Type B pancreatic cell (in vitro differentiated cells): ENCODE data around the gene EBF3. TPM values are rescaled to one million over a fixed set of nuclear protein-coding genes. Genes with fewer than 3 reads are reported as not detected.

Experiments
- DNase-seq: peaks from one replicate; pipeline ENCODE4 v3.0.0; 2021; ENCODE audit warnings: mixed read lengths; ENCODE audit not compliant: unreplicated experiment; ENCODE audit errors: extremely low spot score
- H3K27ac Mint-ChIP-seq: 2 replicates; pipeline ENCODE4 v1.8.0; 2021; ENCODE audit warnings: mild to moderate bottlenecking, mixed read lengths
- H3K27me3 Mint-ChIP-seq: 2 replicates; pipeline ENCODE4 v1.8.0; 2021; ENCODE audit warnings: mixed read lengths
- H3K36me3 Mint-ChIP-seq: 2 replicates; pipeline ENCODE4 v1.8.0; 2021; ENCODE audit warnings: mixed read lengths
- H3K4me1 Mint-ChIP-seq: one replicate; pipeline ENCODE4 v1.8.0; 2021; ENCODE audit warnings: mixed read lengths; ENCODE audit not compliant: unreplicated experiment
- H3K4me3 Mint-ChIP-seq: 2 replicates; pipeline ENCODE4 v1.8.0; 2021; ENCODE audit warnings: mild to moderate bottlenecking, mixed read lengths
- H3K9me3 Mint-ChIP-seq: 2 replicates; pipeline ENCODE4 v1.8.0; 2021; ENCODE audit warnings: mixed read lengths
- CTCF ChIP-seq: fragments of 200-600 bp; sonication (generic); conservative IDR thresholded peaks from 2 replicates; pipeline ENCODE4 v1.5.0; 2021; ENCODE audit warnings: antibody characterized with exemption, mild to moderate bottlenecking
- total RNA-seq: library from RNA; stranded (reverse); gene quantifications from 2 replicates; pipeline ENCODE4 v1.2.1, GENCODE V29; 2021; ENCODE audit warnings: low replicate concordance

EBF3 gene
- total RNA-seq, 1 donor from 2014 or later = 26.1 TPM

- Mint-ChIP-seq H3K27me3 (peaks cover 38% of the 10 kb centered on the region), H3K4me3 (no peak overlapping the region)
These were observed 19.6 kb downstream of the EBF3 start for GRCh38 chr10:129944456-129944855.

GRCh38 chr10:129942936-129943715 lies 20.9 kb downstream of the EBF3 start:
- H3K4me3 Mint-ChIP-seq = no peak overlapping the region
- H3K27me3 Mint-ChIP-seq = peaks cover 42% of the 10 kb centered on the region
- no peak for DNase-seq
- TF ChIP-seq CTCF = no peak
- H3K9me3 Mint-ChIP-seq = no peaks in the 10 kb centered on the region
- H3K27ac Mint-ChIP-seq = no peak overlapping the region
- H3K36me3 Mint-ChIP-seq = no peaks in the 10 kb centered on the region
- peaks cover 22% of the 10 kb centered on the region for H3K4me1 Mint-ChIP-seq

More at GRCh38 chr10:129944456-129944855, 19.6 kb downstream of the EBF3 start:
- Mint-ChIP-seq H3K27ac (no peak overlapping the region), H3K4me1 (peaks cover 25% of the 10 kb centered on the region), H3K9me3 (no peaks in the 10 kb centered on the region), H3K36me3 (no peaks in the 10 kb centered on the region)
- no peak for DNase-seq
- TF ChIP-seq CTCF = no peak

GRCh38 chr10:129942391-129942790 lies 21.7 kb downstream of the EBF3 start:
- TF ChIP-seq CTCF = no peak
- no peak overlapping the region for H3K27ac Mint-ChIP-seq
- DNase-seq = no peak
- H3K27me3 Mint-ChIP-seq = peaks cover 48% of the 10 kb centered on the region
- no peaks in the 10 kb centered on the region for H3K36me3 Mint-ChIP-seq
- peaks cover 21% of the 10 kb centered on the region for H3K4me1 Mint-ChIP-seq
- no peak overlapping the region for H3K4me3 Mint-ChIP-seq
- no peaks in the 10 kb centered on the region for H3K9me3 Mint-ChIP-seq

- no peaks in the 10 kb centered on the region for H3K9me3 Mint-ChIP-seq
- no peak overlapping the region for H3K27ac Mint-ChIP-seq
- peaks cover 21% of the 10 kb centered on the region for H3K4me1 Mint-ChIP-seq
- DNase-seq = no peak
- no peak overlapping the region for H3K4me3 Mint-ChIP-seq
- peaks cover 48% of the 10 kb centered on the region for H3K27me3 Mint-ChIP-seq
- no peaks in the 10 kb centered on the region for H3K36me3 Mint-ChIP-seq
- no peak for TF ChIP-seq CTCF
These were observed 22.1 kb downstream of the EBF3 start for GRCh38 chr10:129942019-129942277.

GRCh38 chr10:129941199-129942018 lies 22.7 kb downstream of the EBF3 start:
- Mint-ChIP-seq H3K27ac (no peak overlapping the region), H3K4me1 (peaks cover 16% of the 10 kb centered on the region), H3K4me3 (no peak overlapping the region), H3K36me3 (no peaks in the 10 kb centered on the region), H3K9me3 (no peaks in the 10 kb centered on the region), H3K27me3 (peaks cover 43% of the 10 kb centered on the region)
- TF ChIP-seq CTCF = no peak
- no peak for DNase-seq
